WERI-Rb-1 (cell line): ENCODE data around the gene GCC2.

Experiments
- DNase-seq: peaks from one replicate; pipeline ENCODE4 v3.0.0-alpha.2; 2020
- H3K27ac ChIP-seq: fragments of 250-450 bp; sonication (Bioruptor Pico); 2 replicates; pipeline ENCODE4 v1.5.1; 2020; ENCODE audit warnings: mild to moderate bottlenecking, moderate library complexity
- H3K27me3 ChIP-seq: fragments of 250-450 bp; sonication (Bioruptor Pico); 2 replicates; pipeline ENCODE4 v1.5.1; 2021; ENCODE audit warnings: mild to moderate bottlenecking, low read depth, moderate library complexity; ENCODE audit not compliant: insufficient read depth, severe bottlenecking
- H3K36me3 ChIP-seq: fragments of 250-450 bp; sonication (Bioruptor Pico); 2 replicates; pipeline ENCODE4 v1.5.1; 2020; ENCODE audit warnings: mild to moderate bottlenecking, moderate library complexity
- H3K4me3 ChIP-seq: 2 replicates; pipeline ENCODE4 v1.5.1; 2011; ENCODE audit warnings: low read depth, mild to moderate bottlenecking, control low read depth, low read length
- H3K9me3 ChIP-seq: fragments of 250-450 bp; sonication (Bioruptor Pico); 2 replicates; pipeline ENCODE4 v1.5.1; 2021; ENCODE audit warnings: mild to moderate bottlenecking, moderate library complexity; ENCODE audit not compliant: severe bottlenecking
- CTCF ChIP-seq: IDR thresholded peaks from 2 replicates; pipeline ENCODE4 v1.5.1; 2011; ENCODE audit warnings: low read depth, mild to moderate bottlenecking, control low read depth, inconsistent platforms, low read length

Gene GCC2

GRCh38 chr2:108536911-108537310, 87.9 kb downstream of the GCC2 start:
- no peak overlapping the region for H3K27ac ChIP-seq
- DNase-seq: no peak
- H3K4me3 ChIP-seq: no peak overlapping the region
- no peak for TF ChIP-seq CTCF
- peaks cover 9% of the 10 kb centered on the region for H3K36me3 ChIP-seq
- no peaks in the 10 kb centered on the region for H3K9me3 ChIP-seq
- no peaks in the 10 kb centered on the region for H3K27me3 ChIP-seq

- Histone ChIP-seq H3K4me3 (no peak overlapping the region), H3K36me3 (peaks cover 14% of the 10 kb centered on the region), H3K27ac (no peak overlapping the region), H3K27me3 (no peaks in the 10 kb centered on the region), H3K9me3 (no peaks in the 10 kb centered on the region)
- no peak for DNase-seq
- no peak for TF ChIP-seq CTCF
Measured at GRCh38 chr2:108538000-108538625, 89.1 kb downstream of the GCC2 start.

- no peaks in the 10 kb centered on the region for H3K9me3 ChIP-seq
- TF ChIP-seq CTCF: no peak
- no peaks in the 10 kb centered on the region for H3K27me3 ChIP-seq
- DNase-seq: no peak
- no peak overlapping the region for H3K27ac ChIP-seq
- no peak overlapping the region for H3K4me3 ChIP-seq
- H3K36me3 ChIP-seq: peaks cover 10% of the 10 kb centered on the region
Measured at GRCh38 chr2:108541451-108541850, 92.4 kb downstream of the GCC2 start.

GRCh38 chr2:108542071-108542470, 93.1 kb downstream of the GCC2 start:
- peaks cover 10% of the 10 kb centered on the region for H3K36me3 ChIP-seq
- no peak for TF ChIP-seq CTCF
- H3K27me3 ChIP-seq: no peaks in the 10 kb centered on the region
- H3K4me3 ChIP-seq: no peak overlapping the region
- no peak for DNase-seq
- H3K9me3 ChIP-seq: no peaks in the 10 kb centered on the region
- H3K27ac ChIP-seq: no peak overlapping the region

GRCh38 chr2:108547606-108548005, 98.6 kb downstream of the GCC2 start:
- H3K9me3 ChIP-seq: no peaks in the 10 kb centered on the region
- H3K27me3 ChIP-seq: no peaks in the 10 kb centered on the region
- peaks cover 2% of the 10 kb centered on the region; the same call in 1 of the 2 replicates for H3K36me3 ChIP-seq
- TF ChIP-seq CTCF: no peak
- no peak for DNase-seq
- H3K4me3 ChIP-seq: no peak overlapping the region
- no peak overlapping the region for H3K27ac ChIP-seq
